Motor neuron (in vitro differentiated cells): ENCODE data around the gene EMID1. TPM values are rescaled to one million over a fixed set of nuclear protein-coding genes. Genes with fewer than 3 reads are reported as not detected.
"Not testable (repeated sequence)": the region's sequence is repeated elsewhere in the genome, so short reads cannot be mapped to it uniquely, and the experiment has no call there.

Source experiments
- ATAC-seq, 8 experiments: fragments of 200-7000 bp; cut with Tn5 transposase; replicated peaks in 6 of 8; 2 replicates each; pipeline ENCODE4 v1.8.0; 2021; ENCODE audit warnings: mild to moderate bottlenecking in 8 of 8, moderate library complexity in 8 of 8
- H3K27ac ChIP-seq, 2 donors: fragments of 250-450 bp; sonication (Bioruptor Pico); 2 replicates each; pipeline ENCODE4 v1.9.0; 2021; ENCODE audit warnings: antibody characterized with exemption in 2 of 2, mild to moderate bottlenecking in 2 of 2, moderate library complexity in 1 of 2
- H3K4me1 ChIP-seq, 2 donors: fragments of 250-450 bp; sonication (Bioruptor Pico); replicated peaks in 1 of 2; 2 replicates each; pipeline ENCODE4 v1.6.1; 2021; ENCODE audit warnings: antibody characterized with exemption in 2 of 2, mild to moderate bottlenecking in 2 of 2, moderate library complexity in 1 of 2
- H3K4me3 ChIP-seq, 5 donors: fragments of 250-450 bp; sonication (Bioruptor Pico); 2 replicates each; pipeline ENCODE4 v1.9.0; 2021; ENCODE audit warnings: antibody characterized with exemption in 5 of 5, mild to moderate bottlenecking in 5 of 5, moderate library complexity in 4 of 5
- WGBS, 10 experiments: fragments of 450-650 bp; shearing (Covaris generic); methylation state at CpG; one replicate each; pipeline ENCODE4 v1.0.0; 2022; 5-methylcytosine and 5-hydroxymethylcytosine counted together
- in situ Hi-C, 9 experiments: fragments of 400-800 bp; cut with MboI; loops; one replicate each; pipeline ENCODE4 v1.15.0; 2021; ENCODE audit warnings: low sequenced_read_pairs in 9 of 9, low pct_unique_long_range_greater_than_20kb in 2 of 9; ENCODE audit not compliant: unreplicated experiment in 9 of 9
- total RNA-seq, 8 experiments: library from RNA; unstranded; fragments of 300-600 nt; gene quantifications; 2 replicates each; pipeline versions ENCODE4 v1.2.3 to v1.2.4, GENCODE V29; 2022

Gene EMID1
- total RNA-seq, 8 experiments from 2014 or later: 0.56 to 21.9 (median 6.7) TPM

DNA sequence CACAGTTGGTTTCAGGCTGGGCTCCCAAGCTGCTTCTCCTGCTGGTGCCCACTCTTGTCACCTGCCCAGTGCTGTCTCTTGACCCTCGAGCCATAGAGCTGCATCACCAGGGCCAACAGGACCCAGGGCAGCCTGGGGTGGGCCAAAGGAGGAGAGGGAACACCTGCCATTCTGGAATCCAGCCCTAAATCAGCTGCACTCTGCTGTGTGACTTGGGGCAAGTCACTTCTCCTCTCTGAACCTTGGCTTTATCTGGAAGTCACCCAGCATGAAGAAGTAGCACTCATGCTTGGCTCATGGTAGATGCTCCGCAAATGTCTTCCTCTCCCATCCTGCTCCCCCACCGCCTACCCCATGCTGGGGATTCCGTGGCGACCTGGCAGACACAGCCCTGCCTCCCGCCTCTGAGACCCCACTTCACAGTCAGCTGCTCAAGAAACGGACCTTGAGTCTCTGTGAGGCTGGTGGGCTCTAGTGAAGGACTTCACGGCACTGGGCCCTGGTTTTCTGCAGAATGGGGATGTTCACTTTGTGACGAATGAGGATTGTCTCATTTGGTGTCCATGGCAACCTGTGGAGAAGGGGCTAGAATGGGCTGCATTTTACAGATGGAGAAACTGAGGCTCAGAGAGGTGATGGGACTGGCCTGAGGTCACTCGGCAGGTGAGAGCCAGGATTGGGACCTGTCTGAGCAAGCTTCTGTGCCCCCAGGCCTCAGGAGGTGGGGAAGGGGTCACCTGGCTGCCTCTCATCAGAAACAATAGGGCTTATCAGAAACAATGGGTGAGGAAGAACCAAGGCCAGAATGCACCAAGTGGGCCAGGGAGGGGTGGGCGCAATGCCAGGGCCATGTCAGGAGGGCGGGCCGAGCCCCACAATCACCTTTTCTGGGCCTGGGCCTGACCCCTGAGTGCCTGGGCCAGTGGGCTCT lies 12.4 kb downstream of the EMID1 start:
- no peak overlapping the region for H3K4me3 ChIP-seq
- H3K4me1 ChIP-seq: no peaks in the 10 kb centered on the region

DNA sequence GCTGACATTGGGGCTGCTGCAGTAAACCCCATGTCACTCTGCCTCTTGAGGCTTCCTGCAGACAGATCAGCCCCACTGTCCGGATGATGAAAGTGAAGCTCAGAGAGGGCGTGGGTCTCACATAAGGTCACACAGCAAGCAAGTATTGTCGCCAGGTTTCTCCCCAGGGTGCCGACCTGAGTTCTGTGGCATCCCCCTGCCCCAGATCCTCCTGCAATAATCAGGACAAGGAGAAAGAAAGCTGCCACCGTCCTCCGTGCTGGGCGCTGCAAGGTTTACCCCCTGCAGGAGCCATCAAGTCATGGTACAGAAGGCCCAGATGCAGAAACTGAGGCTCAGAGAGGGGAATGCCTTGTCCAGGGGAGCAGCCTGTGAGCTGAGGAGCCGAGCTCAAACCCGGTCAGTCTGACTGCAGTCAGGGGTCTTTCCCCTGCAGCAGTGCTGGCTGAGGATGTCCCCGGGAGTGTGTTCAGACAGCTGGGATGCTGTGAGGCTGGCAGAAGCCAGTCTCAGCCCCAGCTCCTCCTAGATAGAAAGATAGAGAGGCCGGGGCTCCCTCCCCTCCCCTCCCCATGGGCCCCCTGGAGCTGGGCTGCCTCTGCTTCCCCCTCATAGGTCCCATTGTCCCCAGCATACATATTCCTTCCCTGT lies 13.2 kb downstream of the EMID1 start:
- no peaks in the 10 kb centered on the region for H3K4me1 ChIP-seq
- in situ Hi-C loops: no loop called here
- no peak overlapping the region for H3K4me3 ChIP-seq
- 60 to 98% (median 92%) methylated on average over 3 to 6 of the region's 11 CpGs; no CpG with 5 or more reads in 5 of the 10 experiments for WGBS, 10 experiments
- ATAC-seq: no peak
- H3K27ac ChIP-seq: no peak overlapping the region

More for the DNA sequence above, 12.4 kb downstream of the EMID1 start:
- no peak for ATAC-seq
- in situ Hi-C loops: no loop called here
- no peak overlapping the region for H3K27ac ChIP-seq
- WGBS, 10 experiments: 13 to 100% (median 77%) methylated on average over 1 to 9 of the region's 13 CpGs; no CpG with 5 or more reads in 1 of the 10 experiments

DNA sequence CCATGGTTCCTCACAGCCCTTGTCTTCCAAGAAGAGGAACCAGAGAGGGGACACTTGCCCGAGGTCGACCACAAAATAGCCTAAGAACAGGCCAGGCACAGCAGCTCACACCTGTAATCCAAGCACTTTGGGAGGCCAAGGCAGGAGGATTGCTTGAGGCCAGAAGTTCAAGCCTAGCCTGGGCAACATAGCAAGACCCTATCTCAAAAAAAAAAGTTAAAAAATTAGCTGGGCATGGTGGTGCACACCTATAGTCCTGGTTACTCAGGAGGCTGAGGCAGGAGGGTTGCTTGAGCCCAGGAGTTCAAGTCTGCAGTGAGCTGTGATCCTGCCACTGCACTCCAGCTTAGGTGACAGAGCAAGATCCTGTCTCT lies 13.7 kb downstream of the EMID1 start:
- in situ Hi-C loops, H3K4me3 ChIP-seq, ATAC-seq, H3K27ac ChIP-seq, H3K4me1 ChIP-seq: not testable (repeated sequence)
- WGBS, 10 experiments: 0 to 100% (median 20%) methylated on average over 2 of the region's 2 CpGs; no CpG with 5 or more reads in 7 of the 10 experiments

DNA sequence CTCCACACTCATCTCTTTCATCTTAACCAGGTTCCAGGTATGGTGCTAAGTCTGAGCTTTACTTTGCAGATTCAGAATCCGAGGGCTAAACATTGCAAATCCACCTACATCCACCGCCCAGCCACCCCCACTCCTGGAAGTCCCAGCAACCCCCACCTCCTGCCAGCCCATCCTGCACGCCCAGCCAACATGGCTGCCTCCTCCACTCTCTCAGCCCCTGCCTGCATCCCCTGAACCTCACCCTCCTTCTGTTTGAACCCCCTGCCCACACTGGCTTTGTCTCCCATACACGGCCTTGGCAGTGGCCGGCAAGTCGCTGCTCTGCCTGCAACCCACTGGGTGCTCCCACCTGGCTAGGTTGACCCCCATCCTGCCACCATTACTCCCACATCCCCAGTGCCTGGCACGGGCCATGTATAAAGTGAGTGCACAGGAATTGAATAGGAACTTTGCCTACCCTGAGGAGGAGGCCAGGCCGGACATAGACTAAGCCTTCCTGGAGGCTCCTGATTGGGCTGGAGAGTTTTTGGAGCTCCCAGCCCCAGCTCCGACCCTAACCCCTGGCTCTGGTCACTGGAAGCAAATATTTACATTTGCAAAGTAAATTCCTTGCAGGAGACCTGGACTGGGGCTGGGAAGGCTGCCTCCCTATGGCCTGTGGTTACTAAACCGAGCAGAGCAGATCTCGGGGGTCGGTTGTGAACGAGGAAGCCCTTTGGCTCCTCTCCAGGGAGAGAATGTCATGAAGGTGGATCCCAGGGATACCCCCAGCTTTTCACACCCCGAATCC lies 14.4 kb downstream of the EMID1 start:
- WGBS, 10 experiments: 51 to 83% (median 81%) methylated on average over 1 to 3 of the region's 14 CpGs; no CpG with 5 or more reads in 5 of the 10 experiments
- in situ Hi-C loops: no loop called here
- no peak overlapping the region for H3K4me3 ChIP-seq
- H3K4me1 ChIP-seq: peaks cover 0 to 1% of the 10 kb centered on the region in 2 donors
- ATAC-seq: peak in 2 of 8 experiments; percentile 13 to 50
- H3K27ac ChIP-seq: no peak overlapping the region

DNA sequence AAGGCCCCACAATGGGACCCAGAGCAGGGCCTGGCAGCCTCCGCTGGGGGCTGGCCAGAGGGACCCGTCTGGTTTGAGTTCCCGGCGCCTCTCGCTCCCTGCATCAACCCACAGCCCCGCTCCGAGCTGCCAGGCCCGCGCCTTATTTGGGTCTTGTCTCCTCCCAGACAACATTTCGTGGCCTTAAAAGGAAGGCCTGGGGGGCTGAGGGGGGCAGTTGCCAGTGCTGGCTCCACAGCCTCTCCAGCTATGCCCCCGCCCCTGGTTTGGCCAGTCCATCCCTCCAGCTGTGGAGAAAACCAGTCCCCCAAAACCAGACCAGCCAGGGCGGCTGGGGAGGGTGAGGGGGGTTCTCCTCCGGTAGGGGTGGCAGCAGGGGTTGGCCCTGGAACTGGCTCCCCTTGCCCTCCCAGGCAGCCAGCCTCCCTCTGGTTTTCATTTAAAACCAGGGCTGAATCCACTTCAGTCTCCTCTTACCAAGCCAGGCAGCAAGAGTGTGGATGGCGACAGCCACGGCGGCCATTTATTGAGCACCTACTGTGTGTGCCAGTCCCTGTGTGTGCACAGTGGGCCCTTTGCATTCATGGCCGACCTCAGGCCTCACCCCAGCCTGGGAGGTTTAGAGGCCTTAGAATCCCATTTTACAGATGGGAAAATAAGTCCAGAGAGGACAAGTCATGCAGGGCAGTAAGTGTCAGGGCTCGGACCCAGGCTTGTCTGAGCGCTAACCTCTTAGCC lies 18.6 kb downstream of the EMID1 start:
- WGBS, 10 experiments: 13 to 100% (median 56%) methylated on average over 2 to 4 of the region's 19 CpGs; no CpG with 5 or more reads in 6 of the 10 experiments
- no peak overlapping the region for H3K27ac ChIP-seq
- in situ Hi-C loops: no loop called here
- ATAC-seq: no peak
- no peak overlapping the region for H3K4me3 ChIP-seq
- H3K4me1 ChIP-seq: peaks cover 3 to 10% of the 10 kb centered on the region in 2 donors

DNA sequence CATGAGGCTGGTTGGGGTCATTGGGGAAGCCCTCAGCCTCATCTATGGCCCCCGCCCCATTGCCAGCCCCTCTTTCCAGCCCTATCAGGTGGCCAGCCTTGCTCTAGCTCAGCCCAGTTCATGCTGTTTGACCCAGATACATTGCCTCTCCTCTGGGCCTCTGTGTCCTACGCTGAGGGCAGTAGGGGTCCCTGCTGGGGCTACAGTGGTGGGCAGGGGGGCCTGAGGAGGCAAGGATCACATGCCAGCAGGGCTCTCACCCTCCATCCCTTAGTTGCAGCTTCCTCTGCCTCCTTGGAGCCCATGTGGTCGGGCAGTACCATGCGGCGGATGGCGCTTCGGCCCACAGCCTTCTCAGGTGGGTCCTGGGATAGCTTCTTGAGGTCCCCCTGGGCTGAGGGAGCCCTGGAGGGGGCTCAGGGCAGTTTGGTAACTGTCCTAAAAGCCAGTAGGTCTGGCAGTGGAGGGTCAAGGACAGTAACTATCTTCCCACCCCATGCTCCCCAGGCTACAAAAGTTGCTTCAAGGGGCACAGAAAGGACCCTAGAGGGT lies 19.2 kb downstream of the EMID1 start:
- in situ Hi-C loops: no loop called here
- 33 to 100% methylated on average over 1 to 6 of the region's 7 CpGs; no CpG with 5 or more reads in 8 of the 10 experiments for WGBS, 10 experiments
- peak in 1 of 8 experiments; percentile 4 for ATAC-seq
- peaks cover 3 to 10% of the 10 kb centered on the region in 2 donors for H3K4me1 ChIP-seq
- no peak overlapping the region for H3K4me3 ChIP-seq
- H3K27ac ChIP-seq: no peak overlapping the region

DNA sequence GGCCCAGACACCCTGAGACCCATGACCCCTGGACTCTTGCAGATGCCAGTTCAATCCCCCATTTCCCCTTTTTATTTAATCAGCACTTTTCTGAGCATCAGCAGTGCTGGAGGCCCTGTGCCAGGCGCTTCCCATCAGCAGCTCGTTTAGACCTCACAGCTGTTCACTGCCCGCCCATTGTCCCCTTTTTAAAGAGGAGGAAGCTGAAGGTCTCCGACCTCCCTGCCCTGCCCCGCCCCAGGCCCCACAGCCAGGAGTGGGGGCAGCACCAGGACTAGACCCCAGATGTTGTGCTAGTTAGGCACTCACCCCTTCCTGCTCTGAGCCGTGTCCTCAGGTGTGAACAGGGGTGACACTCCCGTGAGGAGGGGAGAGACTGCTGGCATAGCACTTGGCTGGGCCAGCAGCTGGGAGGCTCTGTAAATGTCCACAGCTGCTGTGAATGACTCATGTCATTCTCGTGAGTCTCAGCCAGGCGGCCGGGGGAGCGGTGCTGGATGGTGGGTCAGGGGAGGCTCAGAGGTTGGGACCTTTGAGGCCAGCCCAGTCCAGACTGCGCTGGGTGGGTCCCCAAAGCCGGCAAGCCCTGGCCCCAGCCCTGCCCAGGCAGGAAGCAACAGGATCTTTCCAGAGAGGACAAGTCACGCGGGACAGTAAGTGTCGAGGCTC lies 19.9 kb downstream of the EMID1 start:
- Histone ChIP-seq H3K27ac (no peak overlapping the region), H3K4me1 (peaks cover 3 to 10% of the 10 kb centered on the region in 2 donors), H3K4me3 (no peak overlapping the region)
- peak; percentile 74 to 96 (median 83) for ATAC-seq
- 14 to 63% (median 50%) methylated on average over 1 to 6 of the region's 16 CpGs; no CpG with 5 or more reads in 5 of the 10 experiments for WGBS, 10 experiments
- in situ Hi-C loops: no loop called here

DNA sequence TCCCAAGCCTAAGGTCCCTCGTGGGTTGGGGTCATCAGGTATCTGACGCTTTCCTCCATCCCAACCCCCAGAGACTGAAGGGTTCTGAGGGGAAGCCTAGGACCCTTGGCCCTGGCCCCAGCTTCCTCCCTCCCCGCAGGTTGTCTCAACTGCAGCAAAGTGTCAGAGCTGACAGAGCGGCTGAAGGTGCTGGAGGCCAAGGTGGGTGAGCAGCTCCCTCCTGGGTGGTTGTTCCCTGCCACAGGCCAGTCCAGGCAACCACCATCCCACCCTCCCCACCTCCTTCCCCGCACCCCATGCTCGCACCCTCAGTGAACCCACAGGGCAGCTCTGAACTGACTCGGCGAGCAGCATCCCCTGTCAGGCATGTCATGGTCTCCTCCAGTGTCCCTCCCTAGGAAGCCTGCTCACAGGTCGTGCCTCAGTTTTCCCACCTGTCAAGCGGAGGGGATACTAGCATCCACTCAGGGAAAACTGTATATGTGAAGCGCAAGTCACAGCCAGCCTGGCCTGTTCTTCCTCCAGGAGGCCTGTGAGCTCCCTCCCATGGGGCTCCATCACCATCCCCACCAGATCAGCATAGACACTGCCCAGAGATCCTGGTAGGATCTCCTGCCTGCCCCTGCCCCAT lies 20.8 kb downstream of the EMID1 start:
- 60 to 100% (median 100%) methylated on average over 1 of the region's 11 CpGs; no CpG with 5 or more reads in 7 of the 10 experiments for WGBS, 10 experiments

DNA sequence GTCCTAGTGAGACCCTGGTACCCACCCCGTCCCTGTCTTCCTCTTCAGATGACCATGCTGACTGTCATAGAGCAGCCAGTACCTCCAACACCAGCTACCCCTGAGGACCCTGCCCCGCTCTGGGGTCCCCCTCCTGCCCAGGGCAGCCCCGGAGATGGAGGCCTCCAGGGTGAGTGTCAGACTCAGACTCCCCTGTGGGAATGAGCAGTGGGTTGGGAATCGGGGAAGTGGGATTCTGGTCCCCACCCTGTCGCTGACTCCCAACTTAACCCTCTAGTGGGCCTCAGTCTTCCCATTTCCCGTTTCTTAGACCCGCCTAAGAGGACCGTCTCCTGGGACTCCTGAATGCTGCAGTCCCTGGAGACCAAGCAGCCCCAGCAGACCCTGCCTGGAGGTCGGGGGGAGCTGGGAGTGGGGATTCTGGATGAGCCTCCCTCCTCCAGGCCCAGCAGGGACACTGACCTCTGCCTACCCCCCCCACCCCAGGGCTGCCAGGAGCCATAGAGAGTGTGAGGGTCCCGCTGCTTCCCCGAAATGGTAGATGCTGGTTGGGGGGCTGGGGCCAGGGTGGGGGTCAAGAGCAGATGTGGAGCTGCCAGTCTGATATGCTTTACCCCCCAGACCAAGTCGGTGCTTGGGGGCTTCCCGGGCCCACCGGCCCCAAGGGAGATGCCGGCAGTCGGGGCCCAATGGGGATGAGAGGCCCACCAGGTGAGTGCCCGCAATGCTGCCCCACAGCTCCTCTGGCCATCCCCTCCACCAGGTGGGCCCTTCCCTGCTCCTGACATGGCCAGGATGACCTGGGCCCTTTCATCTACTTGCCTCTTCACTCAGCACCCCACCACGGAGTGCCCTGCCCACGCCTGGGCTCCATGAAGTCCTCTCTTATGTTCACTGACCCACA lies 25.5 kb downstream of the EMID1 start:
- 70 to 90% (median 80%) methylated on average over 1 to 4 of the region's 19 CpGs; no CpG with 5 or more reads in 7 of the 10 experiments for WGBS, 10 experiments
- no peak overlapping the region for H3K27ac ChIP-seq
- no peak overlapping the region for H3K4me3 ChIP-seq
- in situ Hi-C loops: no loop called here
- H3K4me1 ChIP-seq: no peaks in the 10 kb centered on the region
- ATAC-seq: no peak

More for the DNA sequence above, 20.8 kb downstream of the EMID1 start:
- Histone ChIP-seq H3K27ac (no peak overlapping the region), H3K4me1 (peaks cover 3 to 10% of the 10 kb centered on the region in 2 donors), H3K4me3 (no peak overlapping the region)
- peak in 1 of 8 experiments; percentile 9 for ATAC-seq
- in situ Hi-C loops: no loop called here

DNA sequence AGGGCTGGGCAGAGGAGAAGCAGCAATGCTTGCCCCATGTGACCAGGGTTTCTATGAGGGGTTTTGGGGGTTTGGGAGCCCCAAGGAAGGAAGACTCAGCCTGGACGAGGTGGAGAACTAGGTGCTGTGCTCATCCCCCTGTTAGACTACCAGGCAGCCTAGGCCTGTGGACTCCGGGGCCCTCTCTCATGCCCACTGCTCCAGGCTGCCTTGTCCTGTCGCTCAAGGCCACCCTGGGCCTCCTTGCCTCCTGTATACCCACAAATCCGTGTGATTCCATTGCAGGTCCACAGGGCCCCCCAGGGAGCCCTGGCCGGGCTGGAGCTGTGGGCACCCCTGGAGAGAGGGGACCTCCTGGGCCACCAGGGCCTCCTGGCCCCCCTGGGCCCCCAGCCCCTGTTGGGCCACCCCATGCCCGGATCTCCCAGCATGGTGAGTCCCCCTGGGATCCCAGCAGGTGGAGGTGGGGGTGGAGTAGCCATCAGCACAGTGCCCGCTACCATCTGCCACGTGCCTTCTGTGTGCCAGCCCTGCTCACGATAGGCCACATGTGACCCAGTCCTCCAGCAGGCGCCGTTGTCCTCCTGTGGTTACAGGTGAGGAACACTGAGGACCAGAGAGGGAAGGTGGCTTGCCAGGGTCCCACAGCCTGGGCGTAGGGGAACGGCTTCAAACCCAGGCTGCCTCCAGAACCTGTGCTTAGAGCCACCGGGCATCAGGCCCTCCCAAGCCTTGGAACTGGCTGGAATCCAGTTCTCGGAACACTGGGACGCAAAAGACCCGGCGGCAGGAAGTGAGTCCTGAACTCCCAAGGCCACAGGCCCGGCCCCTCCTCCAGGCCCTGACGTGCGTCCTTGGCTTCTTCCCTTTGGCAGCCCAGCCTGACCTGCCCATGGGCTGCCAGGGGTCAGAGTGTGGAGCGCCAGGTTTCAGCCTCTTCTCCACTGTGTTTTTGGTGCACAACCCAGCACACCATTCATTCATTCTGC lies 26.6 kb downstream of the EMID1 start:
- WGBS, 10 experiments: 80 to 100% (median 90%) methylated on average over 1 to 4 of the region's 22 CpGs; no CpG with 5 or more reads in 7 of the 10 experiments
- Histone ChIP-seq H3K4me3 (no peak overlapping the region), H3K27ac (no peak overlapping the region), H3K4me1 (no peaks in the 10 kb centered on the region)
- no peak for ATAC-seq
- in situ Hi-C loops: no loop called here
